Esophagus squamous epithelium (tissue), 5 donors: ENCODE data around the gene MCU. TPM values are rescaled to one million over a fixed set of nuclear protein-coding genes. Genes with fewer than 3 reads are reported as not detected.
A peak's percentile ranks its signal among the peaks of the same experiment; 100 is the strongest.

Experiments
- DNase-seq: peaks from one replicate; lab custom pipeline; 2025; lab: John Stamatoyannopoulos, UW
- H3K27ac ChIP-seq, 4 donors: fragments of 200-600 bp; sonication (generic); one replicate each; pipeline ENCODE4 v1.5.1; 2016 to 2019; ENCODE audit warnings: mild to moderate bottlenecking in 1 of 4
- H3K27me3 ChIP-seq, 4 donors: fragments of 200-600 bp; sonication (generic); 1 replicate in 3 of 4; 2 replicates in 1 of 4; pipeline versions ENCODE4 v1.5.1 to v1.6.0; 2017 to 2021; ENCODE audit warnings: antibody characterized with exemption in 1 of 4
- H3K36me3 ChIP-seq, 3 donors: fragments of 200-600 bp; sonication (generic); one replicate each; pipeline ENCODE4 v1.5.1; 2016 to 2019
- H3K4me1 ChIP-seq, 3 donors: fragments of 200-600 bp; sonication (generic); one replicate each; pipeline ENCODE4 v1.5.1; 2017 to 2019
- H3K4me3 ChIP-seq, 4 donors: fragments of 200-600 bp; sonication (generic); 1 replicate in 3 of 4; 2 replicates in 1 of 4; pipeline ENCODE4 v1.5.1; 2016 to 2019; ENCODE audit warnings: mild to moderate bottlenecking in 2 of 4, moderate library complexity in 1 of 4
- H3K9me3 ChIP-seq, 3 donors: fragments of 200-600 bp; sonication (generic); one replicate each; pipeline ENCODE4 v1.5.1; 2016 to 2019
- POLR2A ChIP-seq, 4 donors: fragments of 450-650 bp; IDR thresholded peaks; one replicate each; pipeline ENCODE4 v1.6.1; 2017; ENCODE audit warnings: antibody characterized with exemption in 4 of 4, mild to moderate bottlenecking in 4 of 4, moderate library complexity in 3 of 4
- WGBS, 2 donors: methylation state at CpG; one replicate each; pipeline ENCODE4 v1.1.5; 2018; 5-methylcytosine and 5-hydroxymethylcytosine counted together
- intact Hi-C: fragments of 100-400 bp; cut with DNase I; formaldehyde crosslinking; loops from one replicate; pipeline ENCODE4 v1.15.0; 2022
- total RNA-seq, 4 donors: library from RNA; depleted of rRNA; stranded (reverse); fragments of >200 nt; gene quantifications; one replicate each; pipeline ENCODE4 v1.1.0, GENCODE V29; 2016
- TF ChIP-seq, protein P1 (sequence below), 6 experiments: fragments of 450-650 bp in 4 of 6; fragments of 200-600 bp in 2 of 6; sonication (generic) in 2 of 6; IDR thresholded peaks; one replicate each; pipeline ENCODE4 v1.5.1; 2016 to 2019; ENCODE audit warnings: antibody characterized with exemption in 6 of 6, mild to moderate bottlenecking in 4 of 6, moderate library complexity in 4 of 6
- donor health status: DM: yes; HTN: yes; CAD: no.

MCU gene
- total RNA-seq, 4 donors from 2014 or later, result 19.9 to 30.0 (median 23.4) TPM

DNA sequence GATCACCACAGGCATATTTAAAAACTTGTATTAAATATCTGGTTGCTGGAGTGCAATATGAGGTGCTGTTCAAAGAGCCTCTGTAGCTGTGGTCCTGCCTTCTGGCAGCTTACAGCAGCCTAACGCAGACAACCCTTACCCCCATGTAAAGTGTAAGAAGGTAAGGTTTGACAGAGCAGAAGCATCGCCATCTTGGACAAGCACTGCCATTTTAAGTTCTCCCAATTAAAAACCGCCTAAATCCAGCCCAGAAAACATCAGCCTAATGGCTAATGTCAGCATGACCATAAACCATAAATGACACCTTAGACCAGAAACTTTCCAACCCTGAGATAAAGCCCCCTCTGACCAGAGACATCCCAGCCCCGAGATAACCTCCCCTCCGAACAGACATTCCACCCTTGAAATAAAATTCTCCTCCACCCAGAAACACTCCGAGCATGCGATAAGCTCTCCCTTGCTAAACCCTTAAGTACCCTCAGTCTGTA lies 196.3 kb downstream of the MCU start:
- DNase-seq, result no peak
- intact Hi-C loops, result no loop called here

GRCh38 chr10:72889391-72889831 lies 197.5 kb downstream of the MCU start:
- H3K27ac ChIP-seq, result peak overlapping the region in 1 of 4 donors; percentile 43
- H3K36me3 ChIP-seq, result peaks cover 0 to 25% (median 0%) of the 10 kb centered on the region in 3 donors
- H3K27me3 ChIP-seq, result no peaks in the 10 kb centered on the region
- peaks cover 0 to 44% (median 3%) of the 10 kb centered on the region in 3 donors for H3K4me1 ChIP-seq
- H3K9me3 ChIP-seq, result no peaks in the 10 kb centered on the region
- DNase-seq, result no peak
- intact Hi-C loops, result no loop called here
- TF ChIP-seq POLR2A (IDR thresholded peaks at IDR 0.05), result no peak
- TF ChIP-seq, protein P1, sequence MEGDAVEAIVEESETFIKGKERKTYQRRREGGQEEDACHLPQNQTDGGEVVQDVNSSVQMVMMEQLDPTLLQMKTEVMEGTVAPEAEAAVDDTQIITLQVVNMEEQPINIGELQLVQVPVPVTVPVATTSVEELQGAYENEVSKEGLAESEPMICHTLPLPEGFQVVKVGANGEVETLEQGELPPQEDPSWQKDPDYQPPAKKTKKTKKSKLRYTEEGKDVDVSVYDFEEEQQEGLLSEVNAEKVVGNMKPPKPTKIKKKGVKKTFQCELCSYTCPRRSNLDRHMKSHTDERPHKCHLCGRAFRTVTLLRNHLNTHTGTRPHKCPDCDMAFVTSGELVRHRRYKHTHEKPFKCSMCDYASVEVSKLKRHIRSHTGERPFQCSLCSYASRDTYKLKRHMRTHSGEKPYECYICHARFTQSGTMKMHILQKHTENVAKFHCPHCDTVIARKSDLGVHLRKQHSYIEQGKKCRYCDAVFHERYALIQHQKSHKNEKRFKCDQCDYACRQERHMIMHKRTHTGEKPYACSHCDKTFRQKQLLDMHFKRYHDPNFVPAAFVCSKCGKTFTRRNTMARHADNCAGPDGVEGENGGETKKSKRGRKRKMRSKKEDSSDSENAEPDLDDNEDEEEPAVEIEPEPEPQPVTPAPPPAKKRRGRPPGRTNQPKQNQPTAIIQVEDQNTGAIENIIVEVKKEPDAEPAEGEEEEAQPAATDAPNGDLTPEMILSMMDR (IDR thresholded peaks at IDR 0.05), result no peak
- H3K4me3 ChIP-seq, result no peak overlapping the region
- whole genome bisulfite sequencing, 2 donors, result 23 to 39% methylated on average over 6 of the region's 6 CpGs

More for the DNA sequence above, 196.3 kb downstream of the MCU start:
- Histone ChIP-seq H3K36me3 (peaks cover 0 to 31% (median 0%) of the 10 kb centered on the region in 3 donors), H3K4me3 (no peak overlapping the region), H3K9me3 (no peaks in the 10 kb centered on the region), H3K27ac (no peak overlapping the region), H3K27me3 (no peaks in the 10 kb centered on the region), H3K4me1 (peaks cover 0 to 44% (median 3%) of the 10 kb centered on the region in 3 donors)
- WGBS, 2 donors, result 88 to 94% methylated on average over 6 to 7 of the region's 7 CpGs
- TF ChIP-seq POLR2A (IDR thresholded peaks at IDR 0.05), result no peak
- TF ChIP-seq, protein P1 (IDR thresholded peaks at IDR 0.05), result no peak

DNA sequence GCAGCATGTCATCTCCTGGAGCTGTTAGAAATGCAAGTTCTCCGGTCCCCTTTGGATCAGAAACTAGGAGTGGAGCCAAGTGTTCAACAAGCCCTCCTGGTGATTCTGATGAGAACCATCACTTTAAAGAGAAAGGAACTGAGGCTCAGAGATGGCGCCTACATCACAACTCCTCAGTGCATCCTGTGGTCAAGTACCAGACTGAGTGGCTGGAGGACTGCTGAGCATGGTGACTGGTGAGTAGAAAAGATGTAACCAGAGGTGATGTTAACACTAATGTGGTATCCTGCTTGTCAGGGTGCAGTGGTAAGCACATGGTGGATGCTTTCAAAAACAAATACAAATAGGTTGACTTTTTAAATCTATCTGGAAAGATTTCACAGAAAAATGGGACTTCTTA lies 198.1 kb downstream of the MCU start:
- no peak for TF ChIP-seq POLR2A (IDR thresholded peaks at IDR 0.05)
- TF ChIP-seq, protein P1 (IDR thresholded peaks at IDR 0.05), result no peak
- Histone ChIP-seq H3K4me3 (no peak overlapping the region), H3K4me1 (peaks cover 0 to 44% (median 3%) of the 10 kb centered on the region in 3 donors), H3K27ac (no peak overlapping the region), H3K27me3 (no peaks in the 10 kb centered on the region), H3K36me3 (peaks cover 0 to 20% (median 0%) of the 10 kb centered on the region in 3 donors), H3K9me3 (no peaks in the 10 kb centered on the region)
- 66 to 81% methylated on average over 2 of the region's 2 CpGs for WGBS, 2 donors
- intact Hi-C loops, result no loop called here
- DNase-seq, result no peak

DNA sequence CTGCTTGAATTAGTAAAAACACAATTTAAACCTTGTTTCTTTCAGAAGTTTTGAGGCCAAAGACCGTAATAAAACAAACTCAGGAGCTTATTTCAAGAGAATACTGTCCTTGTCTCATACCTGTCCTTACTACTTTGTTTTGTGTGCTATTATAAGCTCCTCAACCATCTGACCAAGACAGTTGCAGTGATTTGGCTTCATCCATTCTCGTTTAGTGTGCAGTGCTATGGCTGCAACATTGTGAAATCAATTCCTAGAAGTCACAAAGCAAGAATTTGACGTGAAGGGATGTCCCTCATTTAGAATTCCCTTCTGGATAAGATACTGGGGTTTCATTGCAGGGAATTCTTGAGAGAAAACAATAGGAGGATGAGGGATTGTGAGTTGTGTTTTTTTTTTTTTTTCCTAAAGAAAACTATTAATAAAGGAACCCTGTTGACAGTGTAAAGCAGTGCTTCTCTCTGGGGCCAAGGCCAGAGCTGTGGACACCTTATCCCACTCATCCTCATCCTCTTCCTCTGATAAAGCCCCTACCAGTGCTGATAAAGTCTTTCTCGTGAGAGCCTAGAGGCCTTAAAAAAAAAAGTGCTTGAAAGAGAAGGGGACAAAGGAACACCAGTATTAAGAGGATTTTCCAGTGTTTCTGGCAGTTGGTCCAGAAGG lies 201.3 kb downstream of the MCU start, which contains the start of gene OIT3:
Gene OIT3, plus strand, starts transcription at position 604 of the 663 bp plus-strand sequence. CDS start 60 bp downstream, outside the sequence.
- Histone ChIP-seq H3K4me3 (no peak within 1 kb of the TSS), H3K27ac (no peak within 1 kb of the TSS), H3K27me3 (no peaks in the 10 kb centered on the region), H3K4me1 (peaks cover 0 to 15% (median 3%) of the 10 kb centered on the region in 3 donors), H3K36me3 (no peaks in the 10 kb centered on the region), H3K9me3 (no peaks in the 10 kb centered on the region)
- TF ChIP-seq, protein P1 (IDR thresholded peaks at IDR 0.05), result no peak
- no peak for TF ChIP-seq POLR2A (IDR thresholded peaks at IDR 0.05)
- DNase-seq, result no peak
- intact Hi-C loops, result no loop called here
- WGBS, 2 donors, result 62 to 73% methylated on average over 4 of the region's 4 CpGs

DNA sequence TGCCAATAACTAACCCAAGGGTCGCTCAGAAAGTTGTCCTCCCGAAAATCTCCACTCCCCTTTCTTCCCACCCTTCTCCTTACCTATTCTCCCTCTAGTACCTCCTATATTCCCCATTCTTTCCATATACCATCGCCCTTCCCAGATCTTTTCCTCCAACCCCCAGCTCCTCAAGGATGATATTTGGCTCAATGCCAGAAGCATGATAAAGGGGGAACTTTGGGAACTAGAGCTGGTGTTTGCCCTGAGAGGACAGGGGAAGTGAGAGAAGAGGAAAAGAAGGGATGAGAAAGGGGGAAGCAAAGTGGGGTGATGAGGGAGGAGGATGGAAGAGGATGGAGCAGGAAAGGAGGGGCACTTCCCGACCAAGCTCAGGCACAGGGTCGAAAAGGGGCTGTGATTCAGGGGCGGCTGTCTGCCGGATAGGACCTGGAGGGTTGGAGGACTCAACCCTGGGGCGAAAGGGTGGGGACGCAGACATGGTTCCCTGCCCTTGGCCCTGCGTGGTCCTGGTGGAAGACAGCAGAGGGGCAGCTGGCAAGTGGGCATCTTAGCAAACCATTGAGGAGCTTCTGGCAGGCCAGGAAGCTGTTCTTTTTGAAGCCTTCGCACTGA lies 203.4 kb downstream of the MCU start:
- no peaks in the 10 kb centered on the region for H3K4me1 ChIP-seq
- WGBS, 2 donors, result 67 to 81% methylated on average over 11 of the region's 11 CpGs
- H3K4me3 ChIP-seq, result no peak overlapping the region
- intact Hi-C loops, result no loop called here
- H3K36me3 ChIP-seq, result no peaks in the 10 kb centered on the region
- DNase-seq, result no peak
- no peaks in the 10 kb centered on the region for H3K27me3 ChIP-seq
- no peaks in the 10 kb centered on the region for H3K9me3 ChIP-seq
- TF ChIP-seq, protein P1 (IDR thresholded peaks at IDR 0.05), result no peak
- no peak overlapping the region for H3K27ac ChIP-seq
